ENCODE results near the gene ZBED3.
A peak's percentile ranks its signal among the peaks of the same experiment; 100 is the strongest.

ZBED3 gene

DNA sequence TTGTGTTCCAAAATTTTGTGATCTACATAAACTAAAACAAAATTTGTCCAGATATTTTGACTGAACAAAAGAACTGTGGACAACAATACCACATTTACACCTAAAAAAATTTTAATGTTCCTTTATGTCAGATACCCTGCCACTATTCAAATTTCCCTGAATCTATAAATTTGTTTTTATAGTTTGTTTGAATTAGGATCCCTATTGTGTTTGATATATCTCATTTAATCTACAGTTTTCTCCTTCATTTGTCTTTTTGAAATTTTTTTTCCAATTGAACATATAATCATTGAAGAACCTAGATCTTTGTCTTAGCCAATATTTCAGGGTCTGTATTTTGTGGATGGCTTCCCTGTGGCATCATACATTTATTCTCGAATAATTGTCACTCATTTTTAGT, 51.1 kb downstream of the ZBED3 start:
- TF ChIP-seq, protein P1, sequence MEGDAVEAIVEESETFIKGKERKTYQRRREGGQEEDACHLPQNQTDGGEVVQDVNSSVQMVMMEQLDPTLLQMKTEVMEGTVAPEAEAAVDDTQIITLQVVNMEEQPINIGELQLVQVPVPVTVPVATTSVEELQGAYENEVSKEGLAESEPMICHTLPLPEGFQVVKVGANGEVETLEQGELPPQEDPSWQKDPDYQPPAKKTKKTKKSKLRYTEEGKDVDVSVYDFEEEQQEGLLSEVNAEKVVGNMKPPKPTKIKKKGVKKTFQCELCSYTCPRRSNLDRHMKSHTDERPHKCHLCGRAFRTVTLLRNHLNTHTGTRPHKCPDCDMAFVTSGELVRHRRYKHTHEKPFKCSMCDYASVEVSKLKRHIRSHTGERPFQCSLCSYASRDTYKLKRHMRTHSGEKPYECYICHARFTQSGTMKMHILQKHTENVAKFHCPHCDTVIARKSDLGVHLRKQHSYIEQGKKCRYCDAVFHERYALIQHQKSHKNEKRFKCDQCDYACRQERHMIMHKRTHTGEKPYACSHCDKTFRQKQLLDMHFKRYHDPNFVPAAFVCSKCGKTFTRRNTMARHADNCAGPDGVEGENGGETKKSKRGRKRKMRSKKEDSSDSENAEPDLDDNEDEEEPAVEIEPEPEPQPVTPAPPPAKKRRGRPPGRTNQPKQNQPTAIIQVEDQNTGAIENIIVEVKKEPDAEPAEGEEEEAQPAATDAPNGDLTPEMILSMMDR (IDR thresholded peaks at IDR 0.05; ENCODE audit: poor library complexity, severe bottlenecking): no peak
- no peak overlapping the region for H3K27ac ChIP-seq (ENCODE audit: poor library complexity, severe bottlenecking)
- H3K4me3 ChIP-seq (ENCODE audit: severe bottlenecking): no peak overlapping the region
- ATAC-seq (ENCODE audit: low read depth) (no peak), DNase-seq (ENCODE audit: low spot score) (no peak)
- peaks cover 7% of the 10 kb centered on the region for H3K4me1 ChIP-seq (ENCODE audit: insufficient read depth, poor library complexity, severe bottlenecking)
- H3K36me3 ChIP-seq (ENCODE audit: low read depth): peaks cover 72% of the 10 kb centered on the region
- no peaks in the 10 kb centered on the region for H3K27me3 ChIP-seq (ENCODE audit: insufficient read depth, poor library complexity, severe bottlenecking)
- H3K9me3 ChIP-seq (ENCODE audit: severe bottlenecking): peaks cover 2% of the 10 kb centered on the region

DNA sequence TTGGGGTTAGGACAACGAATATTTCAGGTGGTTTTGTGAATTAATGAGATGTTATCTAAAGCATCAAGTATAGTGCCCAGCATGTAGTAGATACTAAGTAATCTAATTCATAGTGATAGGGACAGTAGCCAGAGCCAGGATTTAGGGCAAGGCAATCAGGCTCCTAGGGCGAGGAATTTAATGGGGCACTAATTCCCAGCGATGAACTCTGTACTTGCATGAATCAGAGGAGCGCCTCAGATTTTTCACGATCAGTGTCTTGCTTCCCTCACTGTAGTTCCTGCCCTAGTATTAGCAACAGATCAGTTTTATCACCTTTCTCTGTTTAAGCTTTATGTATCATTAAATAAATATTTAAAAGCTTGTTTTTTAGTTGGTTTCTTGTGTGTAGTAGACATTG, 53.7 kb downstream of the ZBED3 start:
- Histone ChIP-seq H3K9me3 (ENCODE audit: severe bottlenecking) (no peaks in the 10 kb centered on the region), H3K4me3 (ENCODE audit: severe bottlenecking) (no peak overlapping the region), H3K27me3 (ENCODE audit: insufficient read depth, poor library complexity, severe bottlenecking) (no peaks in the 10 kb centered on the region), H3K4me1 (ENCODE audit: insufficient read depth, poor library complexity, severe bottlenecking) (peaks cover 10% of the 10 kb centered on the region), H3K36me3 (ENCODE audit: low read depth) (peaks cover 46% of the 10 kb centered on the region), H3K27ac (ENCODE audit: poor library complexity, severe bottlenecking) (no peak overlapping the region)
- TF ChIP-seq, protein P1 (IDR thresholded peaks at IDR 0.05; ENCODE audit: poor library complexity, severe bottlenecking): no peak
- no peak for ATAC-seq (ENCODE audit: low read depth)
- DNase-seq (ENCODE audit: low spot score): no peak

DNA sequence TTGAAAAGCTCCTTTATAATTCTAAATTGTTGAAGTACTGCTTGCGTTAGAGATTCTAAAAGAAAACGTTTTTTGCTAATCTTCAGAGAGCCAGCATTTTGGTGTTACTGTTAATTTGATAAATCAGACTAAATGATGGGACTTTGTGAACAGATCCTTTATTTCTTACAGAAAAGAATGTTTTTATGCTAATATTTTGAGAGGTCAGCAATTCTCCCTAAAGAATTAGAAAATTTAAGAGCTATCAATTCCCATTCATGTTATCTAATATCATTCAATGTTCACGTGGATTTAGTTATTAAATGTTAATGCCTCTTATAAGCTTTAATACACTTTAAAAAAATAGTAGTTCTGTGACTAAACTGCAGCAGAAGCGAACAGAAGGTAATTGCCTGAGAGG, 54.5 kb downstream of the ZBED3 start:
- Histone ChIP-seq H3K27me3 (ENCODE audit: insufficient read depth, poor library complexity, severe bottlenecking) (no peaks in the 10 kb centered on the region), H3K27ac (ENCODE audit: poor library complexity, severe bottlenecking) (no peak overlapping the region), H3K9me3 (ENCODE audit: severe bottlenecking) (no peaks in the 10 kb centered on the region), H3K4me3 (ENCODE audit: severe bottlenecking) (no peak overlapping the region), H3K36me3 (ENCODE audit: low read depth) (peaks cover 39% of the 10 kb centered on the region), H3K4me1 (ENCODE audit: insufficient read depth, poor library complexity, severe bottlenecking) (peaks cover 10% of the 10 kb centered on the region)
- TF ChIP-seq, protein P1 (IDR thresholded peaks at IDR 0.05; ENCODE audit: poor library complexity, severe bottlenecking): no peak
- ATAC-seq (ENCODE audit: low read depth) (no peak), DNase-seq (ENCODE audit: low spot score) (no peak)

DNA sequence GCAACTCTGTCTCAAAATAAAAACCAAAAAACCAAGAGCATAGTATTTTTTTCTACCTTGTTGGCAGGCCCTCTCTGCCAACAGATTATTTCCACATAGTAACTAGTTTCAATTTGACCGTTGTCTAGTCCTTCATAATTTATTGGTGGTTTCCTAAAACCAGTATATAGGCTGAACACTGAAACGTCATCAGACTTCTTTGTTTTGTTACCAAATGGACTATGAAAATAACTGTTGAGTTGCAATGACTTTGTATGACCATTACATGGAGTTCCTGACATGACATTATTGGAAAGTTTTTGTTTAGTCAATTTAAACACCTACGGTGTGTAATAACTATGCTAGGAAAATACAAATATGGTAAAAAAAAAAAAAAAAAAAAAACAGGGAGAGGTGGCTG, 55.2 kb downstream of the ZBED3 start:
- DNase-seq (ENCODE audit: low spot score): no peak
- H3K36me3 ChIP-seq (ENCODE audit: low read depth): peaks cover 31% of the 10 kb centered on the region
- TF ChIP-seq, protein P1 (IDR thresholded peaks at IDR 0.05; ENCODE audit: poor library complexity, severe bottlenecking): no peak
- H3K9me3 ChIP-seq (ENCODE audit: severe bottlenecking): no peaks in the 10 kb centered on the region
- H3K4me1 ChIP-seq (ENCODE audit: insufficient read depth, poor library complexity, severe bottlenecking): peaks cover 10% of the 10 kb centered on the region
- H3K27me3 ChIP-seq (ENCODE audit: insufficient read depth, poor library complexity, severe bottlenecking): no peaks in the 10 kb centered on the region
- no peak overlapping the region for H3K4me3 ChIP-seq (ENCODE audit: severe bottlenecking)
- no peak for ATAC-seq (ENCODE audit: low read depth)
- no peak overlapping the region for H3K27ac ChIP-seq (ENCODE audit: poor library complexity, severe bottlenecking)

DNA sequence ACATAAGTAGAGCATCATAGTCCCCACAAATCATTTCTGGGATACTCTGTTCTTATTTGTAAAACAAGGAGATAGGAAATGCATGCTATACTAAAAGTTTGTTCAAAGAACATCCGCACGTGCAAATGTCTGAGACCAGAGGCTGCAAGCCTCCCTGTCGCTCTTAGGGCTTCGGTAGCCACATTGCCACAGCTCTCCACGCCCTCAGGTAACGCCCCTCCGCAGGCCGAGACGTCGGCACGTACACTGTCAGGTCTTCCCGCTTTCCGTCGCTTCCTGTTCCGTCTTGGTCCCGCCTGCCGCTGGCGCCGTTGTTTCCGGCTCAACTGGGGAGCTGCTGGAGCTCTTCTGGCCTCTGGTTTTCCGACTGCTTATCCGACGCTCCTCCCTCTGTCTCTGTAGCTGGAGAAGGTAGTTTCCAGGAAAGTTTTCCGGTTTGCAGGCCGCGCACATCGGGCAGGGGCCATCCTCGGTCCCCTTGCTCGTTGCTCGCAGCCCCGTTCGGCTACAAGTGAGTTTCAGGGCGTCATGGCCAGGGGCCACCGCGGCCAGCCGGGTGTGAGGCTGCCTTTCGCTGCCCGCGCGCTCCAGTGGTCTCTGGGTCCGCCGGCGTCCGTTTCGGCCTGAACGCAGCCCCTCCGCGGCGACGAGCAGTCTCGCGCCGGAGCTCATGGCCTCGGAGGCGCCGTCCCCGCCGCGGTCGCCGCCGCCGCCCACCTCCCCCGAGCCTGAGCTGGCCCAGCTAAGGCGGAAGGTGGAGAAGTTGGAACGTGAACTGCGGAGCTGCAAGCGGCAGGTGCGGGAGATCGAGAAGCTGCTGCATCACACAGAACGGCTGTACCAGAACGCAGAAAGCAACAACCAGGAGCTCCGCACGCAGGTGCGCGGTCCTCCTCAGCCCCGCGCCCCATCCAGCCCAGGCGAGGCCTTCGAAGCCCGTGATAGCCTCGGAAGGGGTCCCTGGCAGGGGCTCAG, 56.7 kb downstream of the ZBED3 start, which contains the start of gene AGGF1:
TSS of gene AGGF1 (plus strand) at position 308 of the 975 bp plus-strand sequence. CDS start at position 671, 363 bp downstream.
- H3K27me3 ChIP-seq (ENCODE audit: insufficient read depth, poor library complexity, severe bottlenecking): no peaks in the 10 kb centered on the region
- ATAC-seq (ENCODE audit: low read depth): peak; percentile 99
- TF ChIP-seq, protein P1 (IDR thresholded peaks at IDR 0.05; ENCODE audit: poor library complexity, severe bottlenecking): no peak
- no peaks in the 10 kb centered on the region for H3K9me3 ChIP-seq (ENCODE audit: severe bottlenecking)
- peaks cover 16% of the 10 kb centered on the region for H3K36me3 ChIP-seq (ENCODE audit: low read depth)
- peak within 1 kb of the TSS; percentile 68 for H3K27ac ChIP-seq (ENCODE audit: poor library complexity, severe bottlenecking)
- DNase-seq (ENCODE audit: low spot score): peak; percentile 94
- H3K4me1 ChIP-seq (ENCODE audit: insufficient read depth, poor library complexity, severe bottlenecking): peaks cover 10% of the 10 kb centered on the region
- H3K4me3 ChIP-seq (ENCODE audit: severe bottlenecking): peak within 1 kb of the TSS; percentile 90
